ENCODE results near the gene CGB1.
"Not testable (repeated sequence)": the region's sequence is repeated elsewhere in the genome, so short reads cannot be mapped to it uniquely, and the experiment has no call there.

Gene CGB1

DNA sequence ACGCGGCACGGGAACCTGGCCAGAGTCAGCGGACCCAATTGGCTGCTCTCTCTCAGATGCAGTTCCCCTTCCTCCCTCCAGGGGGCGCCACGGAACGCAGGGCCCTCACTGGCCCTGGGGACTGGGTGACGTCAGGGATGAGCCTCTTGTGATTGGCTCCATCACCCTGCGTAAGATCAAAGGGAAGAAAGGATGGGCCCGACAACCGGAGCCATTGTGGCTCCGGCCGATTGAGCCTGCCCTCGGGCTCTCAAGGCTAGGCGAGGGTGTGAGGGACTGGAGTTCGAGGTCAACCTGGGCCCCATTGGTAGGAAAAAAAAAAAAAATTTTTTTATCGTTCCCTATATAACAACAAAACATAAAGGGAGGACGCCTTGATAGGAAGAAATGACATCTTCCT, at the start of gene CGB1:
CGB1 (minus strand) TSS at position 81 of the 400 bp plus-strand sequence. CDS start 184 bp downstream, outside the sequence.
- not testable (repeated sequence) for DNase-seq

DNA sequence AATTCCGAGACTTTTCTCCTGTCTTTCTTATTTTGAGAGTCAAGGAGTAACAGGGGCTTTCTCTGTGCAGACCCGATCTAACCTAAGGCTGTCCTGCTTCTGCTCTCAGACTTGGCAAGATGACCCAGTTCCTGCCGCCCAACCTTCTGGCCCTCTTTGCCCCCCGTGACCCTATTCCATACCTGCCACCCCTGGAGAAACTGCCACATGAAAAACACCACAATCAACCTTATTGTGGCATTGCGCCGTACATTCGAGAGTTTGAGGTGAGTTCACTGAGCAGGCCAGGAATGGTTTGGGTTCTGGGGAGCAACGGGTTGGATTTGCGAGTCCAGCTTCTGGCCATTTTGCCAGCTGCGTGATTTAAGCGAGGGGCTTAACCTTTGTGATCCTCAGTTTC, 49.6 kb upstream of the CGB1 start:
- no peak for DNase-seq

DNA sequence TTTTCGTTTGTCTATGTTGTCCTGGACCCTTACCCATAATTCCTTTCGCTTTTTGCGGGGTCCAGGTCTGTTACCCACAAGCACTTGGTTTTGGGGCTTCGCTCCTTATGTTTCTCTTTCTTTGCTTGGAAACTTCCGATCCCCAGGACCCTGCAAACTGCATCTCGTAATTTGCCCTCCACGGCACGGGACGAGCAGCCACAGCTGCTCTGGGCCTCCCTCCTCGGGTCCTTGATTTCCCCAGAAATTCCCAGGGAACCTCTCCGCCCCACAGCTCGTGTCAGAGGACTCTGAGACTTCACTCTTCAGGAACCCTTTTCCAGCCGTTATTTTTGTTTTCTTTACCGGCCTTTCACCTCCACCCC, 49.2 kb upstream of the CGB1 start:
- DNase-seq: no peak

DNA sequence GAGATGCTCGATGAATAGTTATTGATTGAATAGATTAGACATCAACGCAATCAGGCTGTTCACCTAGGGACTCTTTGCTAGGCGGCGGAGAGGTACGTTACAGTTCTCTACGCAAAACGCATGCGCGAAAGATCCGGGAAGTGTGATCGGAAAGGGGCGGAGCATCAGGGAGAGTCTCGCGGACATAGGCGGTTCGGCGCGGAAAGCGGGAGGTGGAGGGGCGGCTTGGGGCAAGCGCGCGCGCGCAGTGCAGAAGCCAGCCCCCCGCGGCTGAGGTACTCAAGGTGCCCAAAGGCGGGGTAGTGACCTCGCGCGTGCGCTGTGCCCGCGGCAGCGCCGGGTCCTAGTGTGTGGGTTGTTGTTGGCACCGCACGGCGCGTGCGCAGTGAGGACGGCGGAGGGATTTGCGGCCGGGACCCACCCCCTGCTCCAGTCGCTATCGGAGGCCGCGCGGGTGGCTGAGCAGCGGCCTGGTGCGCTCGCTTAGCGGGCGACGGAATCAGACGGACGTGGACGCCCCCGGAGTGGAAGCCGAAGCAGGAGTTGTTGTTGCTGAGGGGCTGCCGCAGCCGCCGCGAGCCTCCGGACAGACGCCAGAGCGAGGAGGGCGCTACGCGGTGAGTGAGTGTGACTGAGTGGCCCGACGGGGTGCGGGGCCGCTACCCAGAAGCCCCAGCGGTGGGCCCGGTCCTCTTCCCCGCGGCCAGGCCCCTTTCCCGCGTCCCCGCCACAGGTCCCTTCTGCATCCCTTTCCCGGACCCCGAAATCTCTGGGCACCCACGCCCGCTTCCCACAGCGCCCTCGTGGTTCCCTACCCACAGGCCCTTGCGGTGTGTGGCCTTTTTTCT, 48.5 kb upstream of the CGB1 start, which contains the start of gene SNRNP70:
SNRNP70 (plus strand) TSS at position 432 of the 848 bp plus-strand sequence. CDS start 964 bp downstream, outside the sequence.
- peak; percentile 99 for DNase-seq

DNA sequence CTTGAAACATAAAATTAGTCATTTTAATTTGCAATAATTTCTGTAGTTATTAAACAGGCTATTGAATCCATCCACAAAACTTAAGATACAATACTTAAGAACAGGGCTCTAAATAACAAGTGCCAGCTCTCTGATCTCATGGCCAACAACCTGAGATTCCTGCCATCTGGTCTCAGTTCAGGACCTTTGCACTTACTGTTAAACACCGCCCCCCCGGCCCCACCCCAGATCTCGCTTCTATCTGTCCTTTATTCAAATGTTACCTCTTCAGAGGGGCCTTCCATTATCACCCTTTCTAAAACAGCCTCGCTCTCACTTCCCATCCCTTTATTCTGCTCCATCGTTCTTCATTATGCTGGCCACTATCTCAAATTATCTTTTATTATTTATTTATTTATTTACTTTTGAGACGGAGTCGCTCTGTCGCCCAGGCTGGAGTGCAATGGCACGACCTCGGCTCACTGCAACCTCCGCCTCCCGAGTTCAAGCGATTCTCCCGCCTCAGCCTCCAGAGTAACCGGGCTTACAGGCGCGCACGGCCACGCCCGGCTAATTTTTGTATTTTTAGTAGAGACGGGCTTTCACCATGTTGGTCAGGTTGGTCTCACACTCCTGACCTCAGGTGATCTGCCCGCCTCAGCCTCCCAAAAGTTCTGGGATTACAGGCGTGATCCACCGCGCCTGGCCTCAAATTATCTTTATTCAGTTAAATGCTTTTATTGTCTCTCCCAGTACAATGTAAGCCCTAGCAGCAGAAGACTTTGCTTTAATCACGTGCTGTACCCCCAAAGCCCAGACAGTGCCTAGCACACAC, 47.7 kb upstream of the CGB1 start:
- no peak for DNase-seq

DNA sequence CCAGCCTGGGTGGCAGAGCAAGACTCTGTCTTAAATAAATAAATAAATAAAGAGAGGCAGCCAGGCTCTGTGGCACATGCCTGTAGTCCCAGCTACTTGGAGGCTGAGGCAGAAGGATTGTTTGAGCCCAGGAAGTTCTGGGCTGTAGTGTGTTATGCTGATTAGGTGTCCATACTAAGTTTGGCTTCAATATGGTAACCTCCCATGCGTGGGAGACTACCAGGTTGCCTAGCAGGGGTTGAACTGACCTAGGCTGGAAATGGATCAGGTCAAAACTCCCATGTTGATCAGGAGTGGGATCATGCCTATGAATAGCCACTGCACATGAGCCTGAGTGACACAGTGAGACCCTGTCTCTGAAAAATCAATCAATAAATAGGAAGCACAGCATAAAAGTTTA, 44.6 kb upstream of the CGB1 start:
- no peak for DNase-seq

DNA sequence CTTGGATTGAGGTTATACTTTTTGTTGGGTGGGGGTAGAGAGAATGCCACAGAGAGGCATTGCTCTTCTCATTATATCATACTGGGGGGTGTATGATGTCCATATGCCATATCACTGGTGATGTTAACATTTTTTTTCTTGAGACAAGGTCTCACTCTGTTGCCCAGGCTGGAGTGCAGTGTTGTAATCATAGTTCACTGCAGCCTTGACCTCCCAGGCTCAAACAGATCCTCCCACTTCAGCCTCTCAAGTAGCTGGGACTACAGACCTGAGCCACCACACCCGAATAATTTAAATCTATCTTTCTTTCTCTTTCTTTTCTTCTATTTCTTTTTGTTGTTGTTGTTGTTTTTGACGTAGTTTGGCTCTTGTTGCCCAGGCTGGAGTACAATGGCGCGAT, 43.7 kb upstream of the CGB1 start:
- no peak for DNase-seq

DNA sequence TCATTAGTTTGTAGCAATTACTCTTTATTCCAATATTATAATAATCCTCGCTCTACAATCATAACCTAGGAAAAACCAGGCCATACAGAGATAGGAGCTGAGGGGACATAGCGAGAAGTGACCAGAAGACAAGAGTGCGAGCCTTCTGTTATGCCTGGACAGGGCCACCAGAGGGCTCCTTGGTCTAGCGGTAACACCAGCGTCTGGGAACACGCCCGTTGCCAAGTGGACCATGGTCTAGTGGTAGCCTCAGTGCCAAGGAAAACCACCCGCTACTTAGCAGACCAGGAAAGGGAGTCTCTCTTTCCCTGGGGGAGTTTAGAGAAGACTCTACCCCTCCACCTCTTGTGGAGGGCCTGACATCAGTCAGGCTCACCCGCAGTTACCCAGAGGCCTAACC, 38.2 kb upstream of the CGB1 start:
- peak; percentile 33 for DNase-seq

DNA sequence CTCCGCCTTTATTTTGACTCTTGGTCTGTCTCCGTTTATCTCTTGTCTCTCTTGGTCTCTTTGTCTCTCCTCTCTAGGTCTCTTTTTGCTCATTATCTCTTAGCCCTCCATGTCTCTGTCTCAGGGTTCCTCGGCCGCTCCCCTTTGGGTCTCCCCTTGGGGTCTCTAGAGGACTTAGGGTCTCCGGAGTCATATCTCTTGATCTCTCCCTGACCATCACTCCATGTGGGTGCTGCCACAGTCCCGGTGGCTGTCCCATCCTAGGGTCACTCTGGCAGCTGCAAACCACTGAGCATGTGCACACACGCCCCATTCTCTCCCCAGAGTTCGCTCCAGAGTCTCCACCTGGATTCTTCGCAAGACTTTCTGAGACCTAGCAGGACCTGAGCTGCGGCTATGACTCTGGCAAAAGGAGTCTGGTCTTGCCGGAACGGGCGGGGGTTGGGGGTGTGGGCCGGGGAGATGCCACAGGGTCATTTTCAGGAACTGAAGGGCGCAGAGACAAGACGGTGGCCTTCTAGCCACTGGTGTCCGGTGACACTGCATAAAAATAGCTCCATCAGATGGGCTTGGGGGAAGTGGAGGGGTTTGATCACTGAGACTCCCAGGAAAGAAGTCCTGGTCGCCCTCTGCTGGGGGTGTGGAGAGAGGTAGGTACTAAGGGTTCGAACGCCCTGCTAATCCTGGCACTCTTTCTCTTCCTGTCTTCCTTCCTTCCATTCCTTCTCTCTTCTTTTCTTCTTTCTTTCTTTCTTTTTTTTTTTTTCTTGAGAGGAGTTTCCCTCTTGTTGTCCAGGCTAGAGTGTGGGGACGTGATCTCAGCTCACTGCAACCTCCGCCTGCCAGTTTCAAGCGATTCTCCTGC, 37.1 kb upstream of the CGB1 start:
- no peak for DNase-seq

DNA sequence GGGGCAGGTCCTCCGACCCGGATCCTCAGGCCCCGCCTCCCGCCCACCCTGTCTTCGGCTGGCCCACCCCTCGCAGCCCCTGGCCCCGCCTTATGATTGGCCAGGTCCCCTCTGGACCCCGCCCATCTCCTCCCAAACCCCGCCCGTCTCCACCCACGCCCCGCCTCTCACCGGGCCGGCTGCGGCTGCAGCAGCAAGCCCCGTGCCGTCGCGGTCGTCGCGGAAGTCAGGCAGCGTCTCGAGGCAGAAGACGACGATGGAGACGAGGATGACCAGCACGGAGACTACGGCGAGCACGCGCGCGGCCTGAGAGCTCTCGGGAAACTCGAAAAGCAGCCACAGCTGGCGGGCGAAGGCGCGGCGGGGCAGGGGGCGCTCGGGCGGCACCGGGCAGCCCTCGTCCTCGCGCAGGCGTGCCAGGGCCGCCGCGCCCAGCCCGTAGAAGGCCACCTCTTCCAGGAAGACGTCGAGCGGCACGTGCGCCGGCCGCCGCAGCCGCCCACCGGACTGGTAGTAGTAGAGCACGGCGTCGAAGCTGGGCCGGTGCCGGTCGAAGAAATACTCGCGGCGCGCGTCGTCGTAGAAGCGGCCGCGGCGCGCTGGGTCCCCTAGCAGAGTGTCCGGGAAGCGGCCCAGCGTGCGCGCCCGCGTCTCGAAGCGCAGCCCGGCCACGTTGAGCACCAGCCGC, 35.3 kb upstream of the CGB1 start:
- DNase-seq: no peak

DNA sequence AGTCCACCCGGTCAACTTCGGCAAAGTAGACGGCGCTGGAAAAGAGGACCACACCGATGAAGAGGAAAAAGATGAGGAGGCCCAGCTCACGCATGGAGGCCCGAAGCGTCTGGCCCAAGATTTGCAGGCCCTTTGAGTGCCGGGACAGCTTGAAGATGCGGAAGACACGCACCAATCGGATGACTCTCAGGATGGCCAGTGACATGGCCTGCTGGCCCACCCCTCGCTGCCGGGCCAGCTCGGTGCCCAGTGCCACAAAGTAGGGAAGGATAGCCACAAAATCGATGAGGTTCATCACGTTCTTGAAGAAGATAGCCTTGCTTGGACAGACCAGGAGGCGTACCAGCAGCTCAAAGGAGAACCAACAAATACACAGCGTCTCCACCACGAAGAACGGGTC, 33.7 kb upstream of the CGB1 start:
- no peak for DNase-seq

DNA sequence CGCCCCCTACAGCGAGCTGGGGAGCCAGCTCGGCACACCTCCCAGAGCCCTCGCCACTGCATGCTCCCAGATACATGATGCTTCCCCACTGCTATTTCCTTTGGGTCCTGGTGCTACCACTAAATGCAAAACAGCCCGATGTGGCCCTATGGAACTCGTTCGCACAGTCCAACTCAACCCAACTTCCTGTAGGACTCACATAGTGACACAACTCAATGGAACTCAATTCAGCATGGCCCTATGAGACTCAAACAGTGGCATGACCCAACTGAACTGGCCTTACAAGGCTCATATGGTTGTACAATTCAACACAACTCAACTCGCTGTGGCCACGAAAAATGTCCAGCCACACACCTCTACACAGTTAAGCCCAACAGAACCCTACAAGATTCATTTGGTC, 32.3 kb upstream of the CGB1 start:
- DNase-seq: no peak

DNA sequence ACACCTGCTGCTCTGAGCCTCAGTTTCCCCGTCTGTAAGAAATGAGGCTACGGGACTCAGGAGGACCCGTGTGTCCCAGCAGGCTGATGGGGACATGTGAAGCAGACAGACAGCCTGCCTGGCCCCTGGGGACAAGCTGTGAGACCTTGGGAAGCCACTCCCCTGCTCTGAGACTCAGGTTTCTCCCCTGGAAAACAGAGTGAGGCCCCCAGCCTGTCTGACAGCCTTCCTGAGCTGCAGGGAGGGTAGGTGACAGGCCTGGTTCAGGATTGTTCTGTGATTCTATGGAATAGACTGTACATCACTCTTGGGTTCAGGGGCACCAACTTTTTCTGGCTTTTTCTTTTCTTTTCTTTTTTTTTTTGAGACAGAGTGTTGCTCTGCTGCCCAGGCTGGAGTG, 30.9 kb upstream of the CGB1 start:
- DNase-seq: no peak

DNA sequence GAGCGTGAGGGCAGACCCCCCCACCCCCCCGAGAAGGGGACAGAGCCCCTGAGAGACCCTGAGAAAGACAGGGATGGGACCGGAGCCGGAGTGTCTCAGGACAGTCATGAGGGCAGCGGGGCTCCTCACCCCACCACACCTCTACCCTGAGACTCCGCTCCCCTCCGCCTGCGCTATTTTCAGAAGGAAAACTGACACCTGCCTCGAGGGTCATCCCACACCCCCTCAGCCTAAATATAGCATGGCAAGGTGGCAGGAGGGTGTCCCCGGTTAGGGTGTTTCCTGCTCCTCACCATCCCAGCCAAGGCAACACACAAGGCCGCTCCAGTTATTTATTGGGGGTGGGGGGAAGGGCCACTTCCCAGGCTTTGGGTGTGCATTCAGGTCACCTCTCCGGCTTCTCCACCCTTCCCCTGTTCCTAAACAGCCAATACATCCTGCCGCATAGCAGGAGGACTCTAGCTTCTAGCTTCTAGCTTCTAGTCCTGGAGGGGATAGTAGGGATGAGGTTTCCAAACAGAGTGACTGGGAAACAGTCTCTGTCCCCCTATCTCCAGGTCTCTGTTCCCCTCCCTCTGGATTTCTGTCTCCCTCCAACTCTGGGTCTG, 29.3 kb upstream of the CGB1 start:
- DNase-seq: no peak

DNA sequence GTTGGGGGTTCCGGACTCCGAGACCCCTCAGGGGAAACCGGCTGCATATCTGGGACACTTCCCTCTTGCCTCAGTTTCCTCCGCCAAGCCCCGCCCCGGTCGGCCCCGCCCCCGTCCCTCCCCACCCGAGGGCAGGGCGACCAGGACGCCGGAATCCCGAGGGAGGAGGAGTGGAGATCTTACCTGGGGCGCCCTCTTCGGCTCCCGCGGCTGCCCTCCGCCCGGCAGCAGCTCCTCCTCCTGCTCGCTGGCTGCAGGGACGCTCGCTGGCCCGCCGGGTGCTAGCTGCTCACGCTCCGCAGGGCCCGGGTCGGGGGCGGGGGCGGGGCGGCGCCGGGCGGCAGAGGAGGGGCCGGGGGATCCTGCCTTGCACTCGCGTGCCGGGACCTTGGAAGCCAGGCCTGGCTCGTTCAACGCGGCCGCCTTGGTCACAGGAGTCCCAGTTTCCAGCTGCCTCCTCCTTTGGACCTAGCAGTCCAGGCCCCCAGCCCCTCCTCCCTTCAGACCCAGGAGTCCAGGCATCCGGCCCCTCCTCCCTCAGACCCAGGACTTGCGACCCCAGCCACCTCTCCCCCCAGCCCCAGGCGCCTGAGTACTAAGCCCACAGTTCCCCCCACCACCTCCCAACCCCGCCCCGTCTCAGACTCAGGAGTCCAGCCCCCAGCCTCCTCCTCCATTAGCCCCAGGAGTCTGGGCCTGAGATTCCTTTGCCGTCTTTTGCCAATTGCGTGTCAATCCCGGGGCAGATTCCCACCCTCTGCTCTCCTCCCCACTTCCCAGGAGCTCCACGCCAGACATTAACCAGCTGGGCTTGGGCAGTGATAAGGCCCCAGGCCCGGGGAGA, 28.3 kb upstream of the CGB1 start, which contains the start of gene NTF4:
NTF4 (minus strand) TSS at position 51 of the 844 bp plus-strand sequence. CDS start 2,821 bp downstream, outside the sequence.
- no peak for DNase-seq

DNA sequence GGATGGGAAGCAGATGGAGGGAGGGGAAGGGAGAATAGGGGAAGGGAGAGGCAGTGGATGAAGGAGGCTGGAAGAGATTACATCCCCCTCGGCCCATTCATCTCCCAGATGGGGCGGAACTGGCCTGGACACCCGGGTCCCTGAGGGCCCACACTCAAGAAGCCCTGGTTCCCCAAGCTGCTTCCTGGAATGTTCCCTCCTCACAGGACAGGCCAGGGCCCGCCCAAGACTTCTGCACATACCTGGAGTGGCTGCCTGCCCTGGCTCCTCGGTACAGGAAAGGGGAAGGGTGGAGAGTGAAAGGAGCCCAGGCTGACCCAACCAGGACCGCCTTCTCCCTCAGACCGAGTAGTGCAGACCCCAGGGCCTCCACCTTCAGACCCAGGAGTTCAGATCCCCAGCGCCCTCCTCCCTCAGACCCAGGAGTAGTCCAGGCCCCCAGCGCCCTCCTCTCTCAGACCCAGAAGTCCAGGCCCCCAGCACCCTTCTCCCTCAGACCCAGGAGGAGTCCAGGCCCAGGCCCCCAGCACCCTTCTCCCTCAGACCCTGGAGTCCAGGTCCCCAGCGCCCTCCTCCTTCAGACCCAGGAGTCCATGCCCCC, 27.4 kb upstream of the CGB1 start:
- DNase-seq: no peak

DNA sequence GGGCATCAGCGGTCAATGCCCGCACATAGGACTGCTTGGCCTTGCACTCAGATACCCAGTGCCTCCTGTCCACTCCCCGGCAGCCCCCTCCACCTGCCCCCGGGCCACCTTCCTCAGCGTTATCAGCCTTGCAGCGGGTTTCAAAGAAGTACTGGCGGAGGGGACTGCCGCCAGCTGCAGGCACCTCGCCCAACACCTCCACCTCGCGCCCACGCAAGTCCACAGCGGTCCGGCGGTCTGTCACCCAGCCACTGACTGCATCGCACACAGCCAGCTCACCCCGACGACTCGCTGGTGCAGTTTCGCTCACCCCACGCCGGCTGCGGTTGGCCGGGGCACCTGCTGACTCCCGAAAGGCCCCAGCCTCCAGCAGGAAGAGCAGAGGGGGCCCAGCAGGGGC, 24.8 kb upstream of the CGB1 start:
- no peak for DNase-seq

DNA sequence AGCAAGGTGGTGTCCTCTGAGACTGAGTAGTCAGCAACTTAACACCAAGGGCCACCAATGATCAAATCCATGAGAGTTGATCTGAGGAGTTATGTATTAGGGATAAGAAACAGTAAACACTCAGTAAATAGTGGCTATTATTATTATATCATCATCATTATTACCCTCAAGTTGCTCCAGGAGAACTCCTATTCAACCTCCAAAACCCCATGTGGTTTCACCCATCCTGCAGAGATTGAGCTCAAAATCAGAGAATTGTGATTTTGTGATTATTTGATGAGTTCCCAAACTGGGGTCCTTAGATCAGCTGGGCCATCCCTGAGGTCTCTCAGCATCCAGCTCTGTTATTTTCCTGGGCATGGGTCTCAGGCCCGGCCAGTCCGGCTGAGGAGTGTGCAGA, 24.3 kb upstream of the CGB1 start:
- no peak for DNase-seq

DNA sequence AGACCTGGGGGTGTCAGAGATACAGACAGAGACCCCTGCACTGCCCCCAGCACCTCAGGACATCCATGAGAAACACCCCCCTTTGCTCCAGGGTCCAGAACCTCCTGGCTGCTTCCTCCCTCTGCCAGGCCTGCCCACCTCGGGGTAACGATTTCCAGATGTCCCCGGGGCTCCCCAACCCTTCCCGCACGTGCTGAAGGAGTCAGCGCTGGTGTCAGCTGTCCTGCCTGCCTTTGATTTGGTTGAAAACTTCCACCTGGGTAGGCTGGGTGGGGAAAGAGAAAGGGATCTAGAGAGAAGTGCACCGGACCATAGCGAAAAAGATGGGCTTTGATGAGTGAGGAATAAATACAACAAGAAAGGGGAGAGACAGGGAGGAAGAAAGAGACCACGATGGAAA, 22.4 kb upstream of the CGB1 start:
- DNase-seq: no peak

DNA sequence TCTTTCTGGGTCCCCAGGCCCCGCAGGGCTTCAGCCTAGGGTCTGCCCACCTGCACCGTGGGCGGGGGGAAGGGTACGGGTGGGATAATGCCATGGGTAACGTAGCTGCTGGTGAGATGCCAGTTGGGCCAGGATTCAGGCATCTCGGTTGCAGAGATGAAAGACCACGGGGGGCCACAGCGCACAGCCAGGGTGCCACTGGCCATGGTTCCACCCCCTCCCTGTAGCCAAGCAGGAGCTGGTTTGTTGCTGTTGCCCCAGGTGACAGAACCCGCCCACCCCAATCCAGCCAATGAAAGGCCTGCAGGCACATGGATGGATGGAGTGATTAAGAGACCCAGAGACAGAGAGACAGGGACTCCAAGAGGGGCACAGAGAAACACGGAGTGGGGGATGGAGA, 21.9 kb upstream of the CGB1 start:
- no peak for DNase-seq

Data from NCI-H774 (cell line).